ENCODE measurements around the gene PKD2L2. TPM values are rescaled to one million over a fixed set of nuclear protein-coding genes. Genes with fewer than 3 reads are reported as not detected.
"Not testable (repeated sequence)": the region's sequence is repeated elsewhere in the genome, so short reads cannot be mapped to it uniquely, and the experiment has no call there.

PKD2L2 gene
- total RNA-seq, 2 donors from 2014 or later, result not detected

DNA sequence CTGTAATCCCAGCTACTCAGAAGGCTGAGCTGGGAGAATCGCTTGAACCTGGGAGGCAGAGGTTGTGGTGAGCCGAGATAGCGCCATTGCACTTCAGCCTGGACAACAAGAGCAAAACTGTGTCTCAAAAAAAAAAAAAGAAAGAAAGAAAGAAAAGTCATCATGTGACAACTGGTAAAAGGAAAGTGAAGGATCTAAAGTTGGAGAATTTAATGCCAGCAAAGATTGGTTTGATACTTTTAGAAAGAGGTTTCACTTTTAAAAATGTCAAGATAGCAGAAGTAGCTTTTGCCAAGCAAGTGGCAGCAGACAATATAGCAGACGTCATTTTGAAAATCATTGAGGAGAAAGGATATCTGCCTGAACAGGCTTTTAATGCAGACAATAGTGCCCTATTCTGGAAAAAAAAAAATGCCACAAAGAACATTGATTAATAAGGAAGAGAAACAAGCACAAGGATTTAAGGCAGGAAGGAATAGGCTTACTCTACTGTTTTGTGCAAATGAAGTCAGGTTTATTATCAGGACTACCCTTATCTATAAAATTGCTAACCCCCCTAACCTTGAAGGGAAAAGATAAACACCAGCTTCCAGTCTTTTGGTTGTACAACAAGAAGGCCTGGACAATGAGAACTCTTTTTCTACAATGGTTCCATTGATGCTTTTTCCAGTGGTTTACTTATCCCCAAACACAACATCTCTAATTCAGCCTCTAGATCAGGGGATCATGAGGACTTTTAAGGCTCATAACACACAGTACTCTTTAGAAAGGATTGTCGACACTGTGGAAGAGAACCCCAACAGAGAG lies 12.0 kb downstream of the PKD2L2 start:
- Mint-ChIP-seq H3K4me3 (no peak overlapping the region), H3K4me1 (ENCODE audit: low read depth in 2 of 2) (no peaks in the 10 kb centered on the region)

DNA sequence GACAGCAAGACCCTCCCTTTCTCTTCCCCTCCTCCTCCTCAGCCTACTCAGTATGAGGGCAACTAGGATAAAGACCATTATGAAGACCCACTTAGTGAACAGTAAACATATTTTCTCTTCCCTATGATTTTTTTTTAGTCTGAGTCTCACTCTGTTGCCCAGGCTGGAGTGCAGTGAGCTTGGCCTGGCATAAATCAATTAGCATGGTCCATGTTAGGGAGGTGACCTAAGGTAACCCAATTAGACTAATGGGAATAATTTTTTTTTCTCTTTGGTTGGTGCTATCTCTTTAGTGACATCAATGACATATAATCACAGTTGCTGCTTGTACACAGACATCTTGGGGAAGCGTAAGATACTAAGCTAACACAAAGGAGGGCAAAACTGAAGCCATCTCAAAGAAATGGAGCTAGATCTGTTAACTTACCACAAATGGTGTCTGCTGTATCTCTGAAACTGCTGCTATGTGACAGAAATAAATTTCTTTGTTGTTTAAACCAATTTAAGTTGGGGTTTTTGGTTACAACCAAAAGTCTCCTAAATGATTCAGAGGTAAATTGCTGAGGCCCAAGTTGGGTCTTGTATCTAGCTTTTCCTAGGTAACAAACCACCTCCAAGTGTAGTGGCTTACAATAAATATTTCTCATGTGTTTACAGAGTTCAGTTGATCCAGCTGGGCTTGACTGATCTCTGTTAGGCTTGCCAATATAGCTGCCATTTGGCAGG lies 13.3 kb downstream of the PKD2L2 start:
- no peak for DNase-seq (ENCODE audit: low spot score)
- Mint-ChIP-seq H3K36me3 (no peaks in the 10 kb centered on the region), H3K4me1 (ENCODE audit: low read depth in 2 of 2) (no peaks in the 10 kb centered on the region), H3K9me3 (no peaks in the 10 kb centered on the region), H3K4me3 (no peak overlapping the region), H3K27me3 (peaks cover 0 to 3% of the 10 kb centered on the region in 2 donors), H3K27ac (no peak overlapping the region)
- ATAC-seq, result no peak

More for the DNA sequence above, 12.0 kb downstream of the PKD2L2 start:
- H3K36me3 Mint-ChIP-seq, result no peaks in the 10 kb centered on the region
- ATAC-seq (no peak), DNase-seq (ENCODE audit: low spot score) (no peak)
- H3K27ac Mint-ChIP-seq, result no peak overlapping the region
- H3K27me3 Mint-ChIP-seq, result peaks cover 3 to 4% of the 10 kb centered on the region in 2 donors
- H3K9me3 Mint-ChIP-seq, result no peaks in the 10 kb centered on the region

DNA sequence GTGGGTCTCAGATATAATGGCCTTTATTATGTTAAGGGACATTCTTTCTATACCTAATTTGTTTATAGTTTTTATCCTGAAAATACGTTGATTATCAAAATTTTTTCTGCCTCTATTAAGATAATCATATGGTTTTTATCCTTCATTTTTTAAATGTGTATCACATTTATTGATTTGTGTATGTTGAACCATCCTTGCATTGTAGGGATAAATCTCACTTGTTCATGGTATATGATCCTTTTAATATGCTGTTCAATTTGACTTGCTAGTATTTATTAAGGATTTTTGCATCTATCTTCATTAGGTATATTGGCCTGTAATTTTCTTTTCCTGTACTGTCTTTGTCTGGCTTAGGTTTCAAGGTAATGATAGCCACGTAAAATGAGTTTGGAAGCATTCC lies 25.5 kb downstream of the PKD2L2 start:
- Mint-ChIP-seq H3K9me3 (peaks cover 11% of the 10 kb centered on the region), H3K4me1 (ENCODE audit: low read depth in 2 of 2) (no peaks in the 10 kb centered on the region), H3K27ac (no peak overlapping the region), H3K4me3 (no peak overlapping the region), H3K36me3 (peaks cover 16% of the 10 kb centered on the region), H3K27me3 (peaks cover 4 to 14% of the 10 kb centered on the region in 2 donors)
- DNase-seq (ENCODE audit: low spot score), result no peak
- ATAC-seq, result no peak

DNA sequence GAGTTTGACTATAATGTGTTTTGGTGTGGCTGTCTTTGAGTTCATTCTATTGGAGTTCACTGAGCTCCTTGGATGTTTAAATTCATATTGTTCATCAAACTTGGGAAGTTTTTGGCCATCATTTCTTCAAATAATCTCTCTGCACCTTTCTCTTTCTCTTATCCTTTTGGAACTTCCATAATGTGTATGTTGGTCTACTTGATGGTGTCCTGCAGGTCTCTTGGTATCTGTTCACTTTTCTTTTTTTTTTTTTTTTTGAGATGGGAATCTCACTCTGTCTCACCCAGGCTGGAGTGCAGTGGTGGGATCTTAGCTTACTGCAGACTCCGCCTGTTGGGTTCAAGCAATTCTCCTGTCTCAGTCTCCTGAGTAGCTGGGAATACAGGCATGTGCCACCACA lies 27.7 kb downstream of the PKD2L2 start:
- ATAC-seq (no peak), DNase-seq (ENCODE audit: low spot score) (no peak)
- peaks cover 1 to 8% of the 10 kb centered on the region in 2 donors for H3K27me3 Mint-ChIP-seq
- no peak overlapping the region for H3K4me3 Mint-ChIP-seq
- H3K36me3 Mint-ChIP-seq, result peaks cover 16% of the 10 kb centered on the region
- no peaks in the 10 kb centered on the region for H3K4me1 Mint-ChIP-seq (ENCODE audit: low read depth in 2 of 2)
- H3K27ac Mint-ChIP-seq, result no peak overlapping the region
- H3K9me3 Mint-ChIP-seq, result peaks cover 11% of the 10 kb centered on the region

DNA sequence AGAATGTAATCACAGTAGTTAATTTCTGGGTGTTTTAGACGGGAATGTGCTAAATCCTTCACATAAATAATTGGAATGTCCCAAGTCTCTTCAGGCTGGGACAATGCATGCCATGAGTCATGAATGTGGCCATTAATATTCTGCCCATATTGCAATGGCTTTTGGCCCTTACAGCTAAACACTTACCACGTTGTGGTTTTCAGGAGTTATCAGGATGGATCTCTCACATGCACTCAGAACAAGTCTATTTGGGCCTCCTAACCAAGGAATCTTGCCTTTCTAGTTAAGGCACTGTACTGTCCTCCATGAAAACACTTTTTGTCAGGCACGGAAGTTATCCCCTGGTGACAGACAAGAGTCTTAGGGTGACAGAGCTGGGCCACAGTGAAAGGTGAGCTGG lies 32.7 kb downstream of the PKD2L2 start:
- ATAC-seq (no peak), DNase-seq (ENCODE audit: low spot score) (no peak)
- Mint-ChIP-seq H3K36me3 (peaks cover 8% of the 10 kb centered on the region), H3K4me3 (no peak overlapping the region), H3K27me3 (peaks cover 0 to 5% of the 10 kb centered on the region in 2 donors), H3K4me1 (ENCODE audit: low read depth in 2 of 2) (no peaks in the 10 kb centered on the region), H3K9me3 (peaks cover 5% of the 10 kb centered on the region), H3K27ac (no peak overlapping the region)

DNA sequence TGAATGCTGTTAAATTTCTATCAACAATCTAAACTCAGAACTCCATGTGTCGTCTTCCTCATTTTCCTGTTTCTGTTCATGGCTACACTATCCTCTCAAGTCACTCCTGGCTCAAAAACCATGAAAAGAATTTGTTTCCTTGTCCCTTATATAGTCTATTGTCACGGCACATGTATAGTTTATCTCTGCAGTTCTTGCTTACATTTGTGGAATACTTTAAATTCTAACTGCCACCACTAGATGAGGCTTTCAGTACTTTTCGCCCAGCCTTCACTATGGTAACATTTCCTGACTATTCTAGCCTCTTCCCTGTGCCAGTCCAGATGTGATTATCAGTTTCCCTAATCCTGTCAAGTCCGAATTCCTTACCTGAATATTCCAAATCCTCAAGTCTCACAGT lies 34.6 kb downstream of the PKD2L2 start:
- H3K36me3 Mint-ChIP-seq, result no peaks in the 10 kb centered on the region
- ATAC-seq (no peak), DNase-seq (ENCODE audit: low spot score) (no peak)
- no peaks in the 10 kb centered on the region for H3K9me3 Mint-ChIP-seq
- H3K27me3 Mint-ChIP-seq, result no peaks in the 10 kb centered on the region
- H3K4me3 Mint-ChIP-seq, result no peak overlapping the region
- no peak overlapping the region for H3K27ac Mint-ChIP-seq
- H3K4me1 Mint-ChIP-seq (ENCODE audit: low read depth in 2 of 2), result no peaks in the 10 kb centered on the region

GRCh38 chr5:137932800-137933199 lies 43.5 kb downstream of the PKD2L2 start:
- Mint-ChIP-seq H3K4me3 (no peak overlapping the region), H3K4me1 (ENCODE audit: low read depth in 2 of 2) (no peaks in the 10 kb centered on the region), H3K36me3 (no peaks in the 10 kb centered on the region), H3K27ac (no peak overlapping the region), H3K9me3 (no peaks in the 10 kb centered on the region), H3K27me3 (no peaks in the 10 kb centered on the region)
- no peak for DNase-seq (ENCODE audit: low spot score)
- no peak for ATAC-seq

DNA sequence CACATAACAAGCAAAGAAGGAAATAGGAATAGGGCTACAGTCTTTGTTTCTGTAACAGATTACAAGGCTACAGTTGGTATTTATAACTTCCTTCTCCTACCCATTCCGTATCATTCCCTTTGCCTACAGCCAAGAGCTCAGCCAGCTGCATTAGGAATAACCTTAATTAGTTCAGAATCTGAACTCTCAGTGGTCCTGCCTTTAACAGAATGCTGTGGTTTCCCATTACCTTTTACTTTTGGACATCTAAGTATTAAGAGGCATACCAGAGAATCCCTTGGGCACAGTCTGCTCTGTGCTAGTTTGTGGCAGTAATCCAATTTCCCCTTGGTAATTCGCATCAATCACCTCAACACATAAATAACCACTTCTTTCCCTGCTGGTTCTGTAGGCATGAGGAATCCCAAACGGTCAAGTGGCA lies 44.2 kb downstream of the PKD2L2 start:
- DNase-seq (ENCODE audit: low spot score) (no peak), ATAC-seq (no peak)
- no peaks in the 10 kb centered on the region for H3K36me3 Mint-ChIP-seq
- no peaks in the 10 kb centered on the region for H3K9me3 Mint-ChIP-seq
- no peak overlapping the region for H3K4me3 Mint-ChIP-seq
- no peak overlapping the region for H3K27ac Mint-ChIP-seq
- no peaks in the 10 kb centered on the region for H3K4me1 Mint-ChIP-seq (ENCODE audit: low read depth in 2 of 2)
- no peaks in the 10 kb centered on the region for H3K27me3 Mint-ChIP-seq

GRCh38 chr5:137935190-137935589 lies 45.9 kb downstream of the PKD2L2 start:
- peaks cover 0 to 8% of the 10 kb centered on the region in 2 donors for H3K4me1 Mint-ChIP-seq (ENCODE audit: low read depth in 2 of 2)
- H3K27me3 Mint-ChIP-seq, result no peaks in the 10 kb centered on the region
- no peak for ATAC-seq
- no peaks in the 10 kb centered on the region for H3K9me3 Mint-ChIP-seq
- H3K27ac Mint-ChIP-seq, result peak overlapping the region; percentile 2 to 15
- H3K36me3 Mint-ChIP-seq, result peaks cover 17% of the 10 kb centered on the region
- no peak for DNase-seq (ENCODE audit: low spot score)
- H3K4me3 Mint-ChIP-seq, result no peak overlapping the region

DNA sequence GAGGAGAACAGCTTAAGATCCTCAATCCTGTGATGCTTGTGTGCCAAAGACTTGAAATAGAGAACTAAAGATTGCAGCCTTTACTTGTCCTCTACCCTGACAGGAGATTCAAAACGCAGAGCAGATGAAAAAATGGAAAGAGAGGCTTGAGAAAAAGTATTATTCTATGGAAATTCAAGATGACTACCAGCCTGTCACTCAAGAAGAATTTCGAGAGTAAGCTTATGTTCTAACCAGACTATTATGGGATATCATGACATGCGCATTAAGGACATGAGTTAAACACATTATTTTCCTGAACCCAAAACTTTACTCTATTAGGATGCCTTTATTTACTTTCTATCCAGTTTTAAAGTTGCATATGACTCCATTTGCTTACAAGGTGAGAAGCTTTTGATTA lies 46.4 kb downstream of the PKD2L2 start:
- ATAC-seq (no peak), DNase-seq (ENCODE audit: low spot score) (no peak)
- peak overlapping the region in 1 of 2 donors; percentile 15 for H3K27ac Mint-ChIP-seq
- peaks cover 0 to 8% of the 10 kb centered on the region in 2 donors for H3K4me1 Mint-ChIP-seq (ENCODE audit: low read depth in 2 of 2)
- peaks cover 20% of the 10 kb centered on the region for H3K36me3 Mint-ChIP-seq
- no peaks in the 10 kb centered on the region for H3K27me3 Mint-ChIP-seq
- no peaks in the 10 kb centered on the region for H3K9me3 Mint-ChIP-seq
- no peak overlapping the region for H3K4me3 Mint-ChIP-seq

GRCh38 chr5:137937994-137938750 lies 48.9 kb downstream of the PKD2L2 start:
- DNase-seq (ENCODE audit: low spot score) (no peak), ATAC-seq (no peak)
- peaks cover 29% of the 10 kb centered on the region for H3K36me3 Mint-ChIP-seq
- no peaks in the 10 kb centered on the region for H3K9me3 Mint-ChIP-seq
- peaks cover 0 to 8% of the 10 kb centered on the region in 2 donors for H3K4me1 Mint-ChIP-seq (ENCODE audit: low read depth in 2 of 2)
- H3K27ac Mint-ChIP-seq, result peak overlapping the region; percentile 39 to 63
- H3K4me3 Mint-ChIP-seq, result no peak overlapping the region
- H3K27me3 Mint-ChIP-seq, result no peaks in the 10 kb centered on the region

DNA sequence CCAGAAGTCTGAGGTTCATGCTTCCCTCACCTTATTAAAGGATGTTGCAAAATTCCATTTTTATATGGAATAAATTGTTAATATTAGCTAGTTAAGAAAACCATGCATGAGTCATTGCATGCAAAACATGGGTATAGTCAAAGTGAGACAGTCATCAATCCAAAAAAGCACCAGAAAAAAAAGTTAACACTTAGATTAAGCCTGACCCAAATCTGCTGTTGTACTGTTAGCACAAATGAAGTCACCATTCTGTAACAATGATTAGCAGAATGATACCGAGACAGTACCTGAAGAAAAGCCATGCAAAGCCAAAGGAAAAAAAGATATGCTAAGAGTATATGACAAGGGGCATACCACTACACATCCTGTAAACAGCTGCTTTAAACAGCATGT lies 49.5 kb downstream of the PKD2L2 start:
- peaks cover 0 to 8% of the 10 kb centered on the region in 2 donors for H3K4me1 Mint-ChIP-seq (ENCODE audit: low read depth in 2 of 2)
- peaks cover 30% of the 10 kb centered on the region for H3K36me3 Mint-ChIP-seq
- peak in 1 of 2 donors; percentile 80 for ATAC-seq
- DNase-seq (ENCODE audit: low spot score), result no peak
- no peaks in the 10 kb centered on the region for H3K9me3 Mint-ChIP-seq
- no peaks in the 10 kb centered on the region for H3K27me3 Mint-ChIP-seq
- peak overlapping the region; percentile 39 to 63 for H3K27ac Mint-ChIP-seq
- peak overlapping the region; percentile 38 for H3K4me3 Mint-ChIP-seq

DNA sequence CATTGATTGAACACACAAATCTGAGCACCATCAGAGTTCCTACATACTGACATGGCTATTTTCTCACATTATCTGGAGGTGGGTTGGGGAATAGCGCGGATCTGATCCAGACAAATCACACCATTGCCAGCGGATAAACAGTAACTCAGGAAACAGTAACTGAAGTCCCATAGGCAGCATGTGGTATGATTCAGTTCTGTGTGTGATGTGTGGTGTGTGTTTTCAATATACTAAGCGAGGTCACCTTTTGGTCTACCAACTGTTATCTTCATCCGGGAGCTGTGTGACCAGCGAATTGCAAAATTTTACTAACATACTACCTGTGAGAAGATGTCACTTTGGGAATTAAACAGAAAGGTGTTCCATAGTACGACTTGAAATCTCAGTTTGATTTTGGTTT lies 50.1 kb downstream of the PKD2L2 start:
- peaks cover 36% of the 10 kb centered on the region for H3K36me3 Mint-ChIP-seq
- peak overlapping the region; percentile 38 for H3K4me3 Mint-ChIP-seq
- H3K4me1 Mint-ChIP-seq (ENCODE audit: low read depth in 2 of 2), result peaks cover 0 to 8% of the 10 kb centered on the region in 2 donors
- H3K9me3 Mint-ChIP-seq, result no peaks in the 10 kb centered on the region
- no peaks in the 10 kb centered on the region for H3K27me3 Mint-ChIP-seq
- DNase-seq (ENCODE audit: low spot score) (no peak), ATAC-seq (no peak)
- peak overlapping the region; percentile 39 to 63 for H3K27ac Mint-ChIP-seq

DNA sequence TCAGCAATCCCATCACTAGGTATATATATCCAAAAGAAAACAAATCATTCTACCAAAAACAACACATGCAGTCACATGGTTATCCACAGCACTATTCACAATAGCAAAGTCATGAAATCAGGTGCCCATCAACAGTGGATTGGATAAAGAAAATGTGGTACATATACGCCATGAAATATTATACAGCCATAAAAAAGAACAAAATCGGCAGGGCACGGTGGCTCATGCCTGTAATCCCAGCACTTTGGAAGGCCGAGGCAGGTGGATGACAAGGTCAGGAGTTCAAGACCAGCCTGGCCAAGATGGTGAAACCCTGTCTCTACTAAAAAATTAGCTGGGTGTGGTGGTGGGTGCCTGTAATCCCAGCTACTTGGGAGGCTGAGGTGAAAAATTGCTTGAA lies 55.0 kb downstream of the PKD2L2 start:
- DNase-seq (ENCODE audit: low spot score); H3K4me1 Mint-ChIP-seq (ENCODE audit: low read depth in 2 of 2); H3K9me3 Mint-ChIP-seq; ATAC-seq; H3K4me3 Mint-ChIP-seq; H3K27ac Mint-ChIP-seq; H3K27me3 Mint-ChIP-seq: not testable (repeated sequence)
- peaks cover 46% of the 10 kb centered on the region for H3K36me3 Mint-ChIP-seq

Data from natural killer cell treated with Interleukin-12 subunit alpha and Interleukin-12 subunit beta and Interleukin-15 and Interleukin-18, amount 100 ng/mL, for 72 hours (primary cell).